GM21529 (cell line): Measurements from ENCODE around the gene CES4A.
"Not testable (repeated sequence)": the region's sequence is repeated elsewhere in the genome, so short reads cannot be mapped to it uniquely, and the experiment has no call there.

Experiments
- ATAC-seq: cut with Tn5 transposase; IDR thresholded peaks from one replicate; pipeline ENCODE4 v1.9.1; 2021; ENCODE audit not compliant: unreplicated experiment

CES4A gene

DNA sequence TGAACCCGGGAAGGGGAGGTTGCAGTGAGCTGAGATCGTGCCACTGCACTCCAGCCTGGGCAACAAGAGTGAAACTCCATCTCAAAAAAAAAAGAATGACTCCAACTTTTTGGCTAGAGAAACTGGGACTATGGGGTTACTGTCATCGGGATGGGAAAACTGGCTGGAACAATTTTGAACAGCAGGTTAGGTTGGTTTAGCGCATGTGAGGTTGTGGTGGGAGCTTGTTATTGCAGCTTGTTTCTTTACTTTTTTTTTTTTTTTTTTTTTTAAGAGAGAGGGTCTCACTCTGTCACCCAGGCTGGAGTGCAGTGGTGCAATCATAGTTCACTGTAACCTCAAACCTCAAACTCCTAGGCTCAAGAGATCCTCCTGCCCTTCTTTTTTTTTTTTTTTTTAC, 53.1 kb downstream of the CES4A start:
- not testable (repeated sequence) for ATAC-seq

DNA sequence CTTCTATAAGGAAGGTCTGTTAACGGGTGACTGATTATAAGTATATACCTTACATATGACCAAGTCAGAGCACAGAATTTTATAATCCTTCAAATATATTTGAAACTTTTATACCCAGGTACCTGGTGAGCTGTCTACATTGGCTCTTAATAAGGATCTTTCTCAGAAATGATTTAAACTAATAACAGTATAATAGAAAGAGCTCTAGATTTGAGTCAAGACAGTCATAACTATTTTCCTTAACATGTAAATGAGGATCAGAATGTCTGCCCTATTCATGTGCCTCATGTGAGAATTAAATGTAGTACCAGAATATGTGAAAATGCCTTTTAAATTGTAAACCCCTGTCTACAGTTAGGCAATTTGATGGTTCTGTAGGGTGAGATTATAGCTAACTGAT, 55.0 kb downstream of the CES4A start:
- ATAC-seq, result no peak

- no peak for ATAC-seq
Measured at GRCh38 chr16:67050796-67051195, 62.4 kb downstream of the CES4A start.

- no peak for ATAC-seq
Measured at GRCh38 chr16:67052399-67052798, 64.0 kb downstream of the CES4A start.

GRCh38 chr16:67053767-67054334, 65.5 kb downstream of the CES4A start:
- ATAC-seq, result no peak

DNA sequence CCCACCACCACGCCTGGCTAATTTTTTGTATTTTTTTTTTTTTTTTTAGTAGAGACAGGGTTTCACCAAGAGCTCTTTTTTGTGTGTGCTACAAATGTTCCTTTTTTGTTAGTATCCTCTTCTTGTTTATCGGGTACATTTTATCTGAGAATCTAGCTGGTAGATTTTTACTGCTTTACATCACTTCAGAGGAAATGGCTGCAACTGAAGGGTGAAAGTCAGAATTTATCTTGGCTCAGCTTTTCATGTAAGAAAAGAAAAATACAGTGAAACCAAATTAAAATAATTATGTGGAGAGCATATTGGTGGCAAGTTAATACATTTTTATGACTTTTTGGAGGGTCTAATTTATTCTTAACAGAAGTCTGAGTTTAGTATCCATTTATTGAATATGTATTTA, 66.5 kb downstream of the CES4A start:
- ATAC-seq, result no peak

DNA sequence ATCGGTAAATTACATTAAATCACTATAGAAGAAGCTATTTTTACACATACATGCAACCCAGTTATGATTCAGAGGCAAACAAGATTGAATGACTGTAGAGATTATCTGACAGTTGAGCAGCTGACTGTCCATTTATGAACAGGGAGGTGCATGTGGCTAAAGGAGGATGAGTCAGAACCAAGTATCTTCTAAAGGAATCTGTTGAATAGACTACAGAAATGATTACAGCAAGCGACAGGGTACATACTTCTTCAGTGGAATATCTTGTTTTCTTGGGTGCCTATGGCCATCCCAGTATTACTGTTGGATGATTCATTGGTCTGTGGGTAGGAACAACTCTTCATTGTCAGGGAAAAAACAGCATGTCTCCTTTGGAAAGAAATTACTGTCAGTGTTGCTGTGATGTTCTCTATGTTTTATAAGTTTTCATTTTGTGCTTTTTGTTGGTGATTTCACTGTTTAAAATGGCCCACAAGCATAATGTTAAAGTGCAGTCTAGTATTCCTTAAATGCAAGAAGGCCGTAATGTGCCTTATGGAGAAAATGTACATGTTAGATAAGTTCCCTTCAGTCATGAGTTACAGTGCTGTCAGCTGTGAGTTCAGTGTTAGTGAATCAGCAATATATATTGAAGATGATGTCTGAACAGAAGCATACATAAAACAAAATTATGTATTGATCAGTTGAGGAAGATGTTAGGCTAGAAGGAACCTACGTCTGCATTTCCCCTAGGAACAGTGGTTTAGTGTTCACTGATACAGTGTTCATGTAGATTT, 67.5 kb downstream of the CES4A start:
- no peak for ATAC-seq
